GM18858 (cell line): ENCODE results near the gene ZYX.
A peak's percentile ranks its signal among the peaks of the same experiment; 100 is the strongest.

Experiments
- ATAC-seq: cut with Tn5 transposase; IDR thresholded peaks from one replicate; pipeline ENCODE4 v1.9.1; 2021; ENCODE audit not compliant: unreplicated experiment

The ZYX gene

GRCh38 chr7:143362131-143363015 lies 18.8 kb upstream of the ZYX start, which contains the start of gene FAM131B:
TSS of gene FAM131B (minus strand) at chr7:143362713. CDS start at chr7:143362603, 110 bp downstream.
- ATAC-seq = no peak

- ATAC-seq = no peak
Measured at GRCh38 chr7:143363016-143363937, 17.9 kb upstream of the ZYX start.

- no peak for ATAC-seq
Measured at GRCh38 chr7:143367972-143368371, 13.2 kb upstream of the ZYX start.

GRCh38 chr7:143368387-143368786 lies 12.8 kb upstream of the ZYX start:
- no peak for ATAC-seq

- ATAC-seq = no peak
Measured at GRCh38 chr7:143369678-143370651, 11.2 kb upstream of the ZYX start.

GRCh38 chr7:143372070-143372469 lies 9.1 kb upstream of the ZYX start:
- no peak for ATAC-seq

GRCh38 chr7:143373255-143373794 lies 7.8 kb upstream of the ZYX start:
- ATAC-seq = no peak

- no peak for ATAC-seq
Measured at GRCh38 chr7:143374561-143374960, 6.6 kb upstream of the ZYX start.

GRCh38 chr7:143375298-143376034 lies 5.7 kb upstream of the ZYX start:
- no peak for ATAC-seq

- no peak for ATAC-seq
Measured at GRCh38 chr7:143376396-143376795, 4.7 kb upstream of the ZYX start.

- no peak for ATAC-seq
Measured at GRCh38 chr7:143379611-143380259, 1.4 kb upstream of the ZYX start.

- peak; percentile 41 for ATAC-seq
Measured at GRCh38 chr7:143380260-143380645, 892 bp upstream of the ZYX start.

GRCh38 chr7:143381427-143382125 lies 431 bp downstream of the ZYX start:
- ATAC-seq = peak; percentile 18

GRCh38 chr7:143382126-143382790 lies 1.1 kb downstream of the ZYX start:
- no peak for ATAC-seq

- ATAC-seq = no peak
Measured at GRCh38 chr7:143382791-143383641, 1.9 kb downstream of the ZYX start.

- no peak for ATAC-seq
Measured at GRCh38 chr7:143383642-143383957, 2.5 kb downstream of the ZYX start.

GRCh38 chr7:143384148-143384547 lies 3.0 kb downstream of the ZYX start:
- ATAC-seq = no peak
